Colonic mucosa (tissue), 4 donors: ENCODE measurements around the gene PRTFDC1. TPM values are rescaled to one million over a fixed set of nuclear protein-coding genes. Genes with fewer than 3 reads are reported as not detected.

Experiments used
- DNase-seq: peaks from one replicate; pipeline ENCODE4 v3.0.0-alpha.2; 2020
- H3K27ac ChIP-seq: fragments of 200-600 bp; one replicate; pipeline ENCODE4 v1.8.0; 2021
- H3K27me3 ChIP-seq: fragments of 200-600 bp; one replicate; pipeline ENCODE4 v1.8.0; 2021
- H3K36me3 ChIP-seq: fragments of 200-600 bp; one replicate; pipeline ENCODE4 v1.8.0; 2021
- H3K4me1 ChIP-seq: fragments of 200-600 bp; one replicate; pipeline ENCODE4 v1.8.0; 2021; ENCODE audit warnings: mild to moderate bottlenecking
- H3K4me3 ChIP-seq: fragments of 200-600 bp; one replicate; pipeline ENCODE4 v1.8.0; 2021
- H3K9ac ChIP-seq, 2 donors: one replicate each; pipeline ENCODE4 v1.7.0; 2013; ENCODE audit warnings: control low read depth in 2 of 2, low read depth in 2 of 2, low read length in 2 of 2
- H3K9me3 ChIP-seq: fragments of 200-600 bp; one replicate; pipeline ENCODE4 v1.8.0; 2021
- CTCF ChIP-seq: fragments of 200-600 bp; IDR thresholded peaks from one replicate; pipeline ENCODE4 v1.8.0; 2022; ENCODE audit warnings: antibody characterized with exemption, mild to moderate bottlenecking
- intact Hi-C: fragments of 100-400 bp; cut with DNase I; formaldehyde crosslinking; loops from one replicate; pipeline ENCODE4 v1.14.1; 2022
- total RNA-seq, 2 donors: library from RNA; stranded (reverse); fragmentation: NEBNext Ultra II Directional in 1 of 2; extraction: Animal tissue kit (Norgen Biotek cat#: 25700) in 1 of 2; gene quantifications; one replicate each; pipeline ENCODE4 v1.2.1, GENCODE V29; 2021
- donor health status: healthy.
- donor health status: DM: no; HTN: no; CAD: no.
- donor health status: DM: no; HTN: no; CAD: no.

Gene PRTFDC1
- total RNA-seq, 2 donors from 2014 or later, result 8.1 to 16.0 TPM

GRCh38 chr10:24848195-24848594 is 104.2 kb downstream of the PRTFDC1 start:
- Histone ChIP-seq H3K36me3 (no peaks in the 10 kb centered on the region), H3K27ac (no peak overlapping the region), H3K27me3 (no peaks in the 10 kb centered on the region), H3K9me3 (no peaks in the 10 kb centered on the region), H3K9ac (no peak overlapping the region), H3K4me1 (no peaks in the 10 kb centered on the region), H3K4me3 (no peak overlapping the region)
- TF ChIP-seq CTCF, result no peak
- no peak for DNase-seq
- intact Hi-C loops, result no loop called here

GRCh38 chr10:24847112-24848070 is 105.0 kb downstream of the PRTFDC1 start:
- no peak for TF ChIP-seq CTCF
- Histone ChIP-seq H3K9ac (no peak overlapping the region), H3K27me3 (no peaks in the 10 kb centered on the region), H3K4me3 (no peak overlapping the region), H3K4me1 (no peaks in the 10 kb centered on the region), H3K9me3 (no peaks in the 10 kb centered on the region), H3K27ac (no peak overlapping the region), H3K36me3 (no peaks in the 10 kb centered on the region)
- DNase-seq, result no peak
- intact Hi-C loops, result no loop called here

- no peak overlapping the region for H3K27ac ChIP-seq
- intact Hi-C loops, result no loop called here
These were observed 107.7 kb downstream of the PRTFDC1 start for GRCh38 chr10:24844742-24845141.

GRCh38 chr10:24843256-24843655 is 109.2 kb downstream of the PRTFDC1 start:
- Histone ChIP-seq H3K4me1 (no peaks in the 10 kb centered on the region), H3K4me3 (no peak overlapping the region), H3K9ac (no peak overlapping the region), H3K27me3 (no peaks in the 10 kb centered on the region), H3K27ac (no peak overlapping the region), H3K36me3 (no peaks in the 10 kb centered on the region), H3K9me3 (no peaks in the 10 kb centered on the region)
- no peak for DNase-seq
- intact Hi-C loops, result no loop called here
- no peak for TF ChIP-seq CTCF

More at GRCh38 chr10:24844742-24845141, 107.7 kb downstream of the PRTFDC1 start:
- H3K27me3 ChIP-seq, result no peaks in the 10 kb centered on the region
- no peak for TF ChIP-seq CTCF
- H3K9ac ChIP-seq, result no peak overlapping the region
- H3K4me1 ChIP-seq, result no peaks in the 10 kb centered on the region
- no peaks in the 10 kb centered on the region for H3K36me3 ChIP-seq
- H3K9me3 ChIP-seq, result no peaks in the 10 kb centered on the region
- no peak overlapping the region for H3K4me3 ChIP-seq
- no peak for DNase-seq

GRCh38 chr10:24842856-24843255 is 109.5 kb downstream of the PRTFDC1 start:
- Histone ChIP-seq H3K27ac (no peak overlapping the region), H3K4me3 (no peak overlapping the region), H3K36me3 (no peaks in the 10 kb centered on the region), H3K9me3 (no peaks in the 10 kb centered on the region), H3K27me3 (no peaks in the 10 kb centered on the region), H3K4me1 (no peaks in the 10 kb centered on the region), H3K9ac (no peak overlapping the region)
- intact Hi-C loops, result no loop called here
- DNase-seq, result no peak
- TF ChIP-seq CTCF, result no peak
